ENCODE results near the gene SYNM.

The SYNM gene

GRCh38 chr15:99121207-99121606 is 16.3 kb downstream of the SYNM start:
- no peak for TF ChIP-seq CTCF (conservative IDR thresholded peaks at IDR 0.05; ENCODE audit: low read depth, low read length)
- H3K4me3 ChIP-seq (ENCODE audit: low read depth, low read length), result no peak overlapping the region
- no peak for DNase-seq (ENCODE audit: low read depth)

GRCh38 chr15:99121691-99122410 is 17.0 kb downstream of the SYNM start:
- no peak overlapping the region for H3K4me3 ChIP-seq (ENCODE audit: low read depth, low read length)
- no peak for DNase-seq (ENCODE audit: low read depth)
- no peak for TF ChIP-seq CTCF (conservative IDR thresholded peaks at IDR 0.05; ENCODE audit: low read depth, low read length)

- no peak for TF ChIP-seq CTCF (conservative IDR thresholded peaks at IDR 0.05; ENCODE audit: low read depth, low read length)
- DNase-seq (ENCODE audit: low read depth), result no peak
- H3K4me3 ChIP-seq (ENCODE audit: low read depth, low read length), result peak overlapping the region; percentile 35
Observed at GRCh38 chr15:99122831-99123712, 18.2 kb downstream of the SYNM start.

GRCh38 chr15:99123713-99124451 is 19.0 kb downstream of the SYNM start:
- TF ChIP-seq CTCF (conservative IDR thresholded peaks at IDR 0.05; ENCODE audit: low read depth, low read length), result no peak
- peak; percentile 89 for DNase-seq (ENCODE audit: low read depth)
- peak overlapping the region; percentile 35 for H3K4me3 ChIP-seq (ENCODE audit: low read depth, low read length)

GRCh38 chr15:99124641-99125040 is 19.8 kb downstream of the SYNM start:
- no peak overlapping the region for H3K4me3 ChIP-seq (ENCODE audit: low read depth, low read length)
- DNase-seq (ENCODE audit: low read depth), result no peak
- no peak for TF ChIP-seq CTCF (conservative IDR thresholded peaks at IDR 0.05; ENCODE audit: low read depth, low read length)

GRCh38 chr15:99125061-99125891 is 20.4 kb downstream of the SYNM start:
- no peak for TF ChIP-seq CTCF (conservative IDR thresholded peaks at IDR 0.05; ENCODE audit: low read depth, low read length)
- H3K4me3 ChIP-seq (ENCODE audit: low read depth, low read length), result no peak overlapping the region

More at GRCh38 chr15:99125061-99125891, 20.4 kb downstream of the SYNM start:
- no peak for DNase-seq (ENCODE audit: low read depth)

Measured in choroid plexus epithelial cell (primary cell).